HepG2 (cell line): Measurements from ENCODE around the gene POU2F2.

Experiments used
- ZNF24 ChIP-seq: fragments of 450-650 bp; IDR thresholded peaks from 2 replicates; pipeline ENCODE4 v1.6.1; 2017; ENCODE audit warnings: antibody characterized with exemption, mild to moderate bottlenecking
- ZNF501 ChIP-seq: sonication (generic); formaldehyde crosslinking; IDR thresholded peaks from 2 replicates; pipeline ENCODE4 v1.5.1; 2020; ENCODE audit warnings: mild to moderate bottlenecking, moderate library complexity, missing genetic modification reagents

DNA sequence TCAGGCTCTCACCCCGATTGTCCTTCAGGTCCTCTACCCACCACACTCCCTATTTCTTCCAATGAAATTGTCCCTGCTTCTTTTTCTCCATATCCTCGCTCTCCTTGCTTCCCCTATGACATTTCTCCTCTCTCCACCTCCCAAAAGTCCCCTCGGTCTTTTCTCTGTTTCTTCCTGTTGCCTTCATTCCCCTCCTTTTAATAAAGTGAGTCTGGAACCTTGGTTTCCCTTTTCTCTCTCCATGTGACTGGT lies 57.0 kb downstream of the POU2F2 start:
- TF ChIP-seq ZNF501, result no peak
- TF ChIP-seq ZNF24, result no peak
